Measurements from ENCODE around the gene GPAM. TPM values are rescaled to one million over a fixed set of nuclear protein-coding genes. Genes with fewer than 3 reads are reported as not detected.

Gene GPAM
- total RNA-seq, 1 donor from 2014 or later: 6.5 TPM

- no peak for DNase-seq (ENCODE audit: low read depth in 2 of 2)
Measured at GRCh38 chr10:112182784-112183328, 709 bp downstream of the GPAM start.

GRCh38 chr10:112177247-112177646 lies 6.3 kb downstream of the GPAM start:
- peak in 1 of 2 donors; percentile 4 for DNase-seq (ENCODE audit: low read depth in 2 of 2)

DNA sequence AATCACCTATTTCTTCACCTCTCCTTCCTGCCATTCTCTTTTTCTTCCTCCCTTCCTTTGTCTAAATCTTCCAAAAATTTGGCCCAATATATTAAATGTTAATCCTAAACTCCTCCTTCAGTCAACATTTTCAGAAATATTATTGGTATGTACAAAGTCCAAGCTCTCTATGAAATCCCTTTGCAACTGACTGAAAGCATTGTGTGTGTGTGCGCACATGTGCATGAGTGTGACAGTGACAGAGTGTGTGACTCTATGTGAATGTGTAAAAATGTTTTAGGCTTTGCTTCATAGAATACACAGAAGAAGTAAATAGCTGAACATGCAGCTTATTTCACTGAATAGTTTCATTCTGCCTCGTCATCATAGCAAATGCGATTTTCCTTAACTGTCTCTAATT lies 7.0 kb downstream of the GPAM start:
- no peak for DNase-seq (ENCODE audit: low read depth in 2 of 2)

DNA sequence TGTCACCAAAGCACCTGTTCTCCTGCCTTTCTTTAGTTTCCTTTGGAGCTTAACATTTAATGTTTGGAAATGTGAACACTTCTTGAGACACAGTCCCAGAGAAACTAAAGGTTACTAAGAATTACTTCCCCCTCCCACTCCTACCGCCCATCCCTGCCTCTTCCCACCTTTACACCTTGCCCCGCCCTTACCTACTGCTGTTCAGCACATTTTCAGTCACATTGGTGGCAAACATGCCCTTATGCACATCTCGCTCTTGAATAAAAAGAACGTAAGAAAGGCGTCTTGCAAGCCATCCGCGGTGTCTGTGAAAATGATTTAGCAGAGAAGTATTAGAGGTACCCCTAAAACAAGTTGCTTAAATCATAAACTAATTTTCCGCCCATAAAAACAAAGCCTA lies 8.2 kb downstream of the GPAM start:
- DNase-seq (ENCODE audit: low read depth in 2 of 2): no peak

DNA sequence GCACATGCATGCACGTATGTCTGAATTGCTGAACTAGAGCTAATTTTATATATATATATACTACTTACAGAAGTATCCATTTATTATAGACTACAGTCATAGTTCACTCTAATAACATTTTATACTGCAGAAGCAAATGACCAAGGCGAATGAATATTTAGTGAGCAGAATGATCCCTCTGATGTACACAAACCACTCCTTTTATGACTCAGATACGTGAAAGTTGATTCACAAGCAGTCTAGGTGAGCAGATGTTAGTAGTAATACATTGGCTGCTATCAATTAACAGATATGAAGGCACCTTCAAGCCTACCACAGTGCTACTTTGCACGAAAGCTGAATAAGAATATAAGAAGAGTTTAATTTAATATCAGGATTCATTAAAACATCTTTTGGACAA lies 10.4 kb downstream of the GPAM start:
- no peak for DNase-seq (ENCODE audit: low read depth in 2 of 2)

DNA sequence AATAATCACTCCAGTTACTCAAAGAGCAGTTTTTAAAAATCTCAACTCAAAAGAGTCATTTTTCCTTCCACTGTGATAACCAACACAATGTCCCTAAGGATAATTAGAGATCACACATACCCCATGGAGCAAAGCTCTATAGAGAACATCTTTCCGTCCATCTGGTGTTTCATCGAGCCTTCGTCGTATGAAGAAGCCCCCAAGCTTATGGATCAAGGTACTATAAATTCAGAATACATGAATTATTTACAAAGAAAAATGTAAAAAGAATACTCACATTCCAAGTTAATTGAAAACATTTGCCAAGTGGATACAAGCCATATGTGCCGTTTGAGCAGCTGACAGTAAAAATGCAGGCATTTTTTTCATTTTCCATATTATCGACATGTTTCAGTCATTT lies 14.8 kb downstream of the GPAM start:
- no peak for DNase-seq (ENCODE audit: low read depth in 2 of 2)

- no peak for DNase-seq (ENCODE audit: low read depth in 2 of 2)
Measured at GRCh38 chr10:112166800-112167199, 16.8 kb downstream of the GPAM start.

DNA sequence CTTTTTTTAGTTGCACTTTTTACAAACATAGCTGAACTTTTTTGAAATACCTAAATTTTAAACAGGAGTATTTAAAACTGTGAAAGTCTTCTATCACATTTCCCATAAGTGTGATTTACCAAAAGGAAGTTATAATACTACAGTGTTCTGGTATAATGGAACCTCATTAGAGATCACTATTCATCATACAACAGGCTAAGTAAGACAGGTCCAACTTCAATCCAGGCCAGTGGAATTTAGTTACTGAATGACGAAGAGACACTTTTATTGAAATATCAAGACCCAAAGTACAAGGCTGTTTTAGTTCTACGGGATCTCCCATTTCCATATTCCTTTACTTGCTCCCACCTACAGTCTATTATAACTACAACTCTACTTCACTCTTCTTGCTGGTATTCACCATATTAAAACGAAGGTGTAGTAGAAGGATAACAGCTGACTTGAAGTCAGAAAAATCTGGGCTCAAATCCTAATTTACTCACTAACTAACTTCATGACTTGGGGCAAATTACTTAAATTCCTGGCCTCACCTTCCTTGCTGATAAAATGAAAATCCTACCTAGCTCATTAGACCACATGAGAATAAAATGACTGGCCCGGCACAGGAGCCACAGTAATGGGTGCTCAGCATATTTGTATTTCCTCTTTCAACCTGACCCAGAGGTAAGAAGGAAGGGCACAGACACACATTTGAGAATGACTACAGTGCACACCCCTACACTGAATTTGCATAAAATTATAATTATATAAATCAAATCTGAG lies 21.6 kb downstream of the GPAM start:
- DNase-seq (ENCODE audit: low read depth in 2 of 2): no peak

DNA sequence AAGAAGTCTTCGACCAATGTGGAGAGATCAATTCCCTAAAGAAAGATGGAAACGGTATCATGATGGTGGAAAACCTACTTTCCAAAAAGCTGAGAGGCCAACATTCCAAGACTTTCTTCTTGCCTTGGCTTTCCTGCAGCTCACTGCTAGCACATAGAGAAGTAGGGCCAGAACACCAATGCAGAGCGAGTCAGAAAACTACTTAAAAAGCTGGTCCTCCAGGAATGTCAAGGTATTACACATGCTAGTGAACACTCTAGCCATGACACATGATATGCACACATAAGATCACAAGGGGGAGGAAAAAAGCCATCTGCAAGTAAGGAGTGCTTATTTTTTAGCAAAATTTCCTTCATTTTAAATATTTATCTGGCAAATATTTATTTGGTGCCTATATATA lies 22.7 kb downstream of the GPAM start:
- DNase-seq (ENCODE audit: low read depth in 2 of 2): no peak

GRCh38 chr10:112159469-112159868 lies 24.1 kb downstream of the GPAM start:
- DNase-seq (ENCODE audit: low read depth in 2 of 2): no peak

- no peak for DNase-seq (ENCODE audit: low read depth in 2 of 2)
Measured at GRCh38 chr10:112151524-112152039, 32.0 kb downstream of the GPAM start.

- DNase-seq (ENCODE audit: low read depth in 2 of 2): no peak
Measured at GRCh38 chr10:112148331-112148730, 35.2 kb downstream of the GPAM start.

DNA sequence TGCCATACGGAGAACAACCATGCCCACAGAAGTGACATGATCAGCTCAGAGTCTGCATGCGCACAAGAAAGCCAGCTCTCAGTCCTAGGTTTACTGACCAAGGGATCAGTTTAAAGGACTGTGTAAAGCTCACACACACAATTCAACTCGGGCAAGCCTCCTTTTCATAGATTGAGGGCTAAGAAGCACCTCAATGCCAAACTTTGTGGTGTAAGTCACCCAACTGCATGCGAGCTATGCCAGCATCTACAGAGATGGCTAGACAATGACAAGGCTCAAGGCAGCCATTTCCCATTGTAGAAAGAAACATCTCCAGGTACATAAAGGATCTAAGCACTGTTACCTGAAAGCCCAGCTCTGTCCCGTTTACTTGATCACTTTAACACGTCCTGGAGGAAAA lies 36.8 kb downstream of the GPAM start:
- no peak for DNase-seq (ENCODE audit: low read depth in 2 of 2)

DNA sequence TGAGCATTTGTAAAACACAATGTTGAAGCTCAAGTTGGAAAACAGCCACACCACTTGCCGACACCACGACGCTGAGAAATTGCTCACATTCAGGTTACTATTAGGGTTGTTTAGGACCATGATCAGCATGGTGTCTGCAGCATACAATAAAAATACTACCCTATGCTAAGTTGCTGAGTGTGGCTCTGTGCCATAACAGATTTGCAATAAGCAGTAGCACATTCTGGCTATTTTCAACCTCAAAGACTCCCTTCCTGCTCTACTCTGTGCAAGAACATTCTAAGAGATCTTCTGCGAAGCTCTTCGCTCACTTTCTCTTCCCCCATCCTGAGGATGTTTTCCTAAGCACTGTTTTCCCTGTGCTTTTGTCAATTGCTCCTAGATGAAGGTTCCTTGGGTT lies 38.3 kb downstream of the GPAM start:
- DNase-seq (ENCODE audit: low read depth in 2 of 2): no peak

GRCh38 chr10:112143420-112143819 lies 40.1 kb downstream of the GPAM start:
- no peak for DNase-seq (ENCODE audit: low read depth in 2 of 2)

GRCh38 chr10:112141292-112141691 lies 42.3 kb downstream of the GPAM start:
- no peak for DNase-seq (ENCODE audit: low read depth in 2 of 2)

GRCh38 chr10:112140110-112140970 lies 43.2 kb downstream of the GPAM start:
- DNase-seq (ENCODE audit: low read depth in 2 of 2): peak; percentile 48 to 75

DNA sequence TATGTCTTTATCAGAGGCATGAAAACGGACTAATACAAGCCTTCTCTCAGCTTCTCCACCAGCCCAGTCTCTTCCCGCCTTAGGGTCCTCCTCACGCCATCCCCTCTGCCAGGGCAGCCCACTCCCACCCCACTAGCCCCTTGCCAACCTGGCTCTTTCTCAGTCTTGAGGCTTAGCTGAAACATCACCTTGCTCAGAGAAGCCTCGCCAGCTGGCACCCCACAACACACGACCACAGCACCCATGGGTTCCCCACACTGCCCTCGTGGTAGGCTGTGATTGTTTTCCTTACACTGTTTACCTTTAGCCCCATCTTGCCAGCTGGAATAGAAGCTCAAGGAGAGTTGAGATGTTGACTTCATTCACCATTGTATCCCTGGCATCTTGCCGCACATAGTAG lies 44.4 kb downstream of the GPAM start:
- no peak for DNase-seq (ENCODE audit: low read depth in 2 of 2)

- peak; percentile 11 to 57 for DNase-seq (ENCODE audit: low read depth in 2 of 2)
Measured at GRCh38 chr10:112137154-112137987, 46.2 kb downstream of the GPAM start.

DNA sequence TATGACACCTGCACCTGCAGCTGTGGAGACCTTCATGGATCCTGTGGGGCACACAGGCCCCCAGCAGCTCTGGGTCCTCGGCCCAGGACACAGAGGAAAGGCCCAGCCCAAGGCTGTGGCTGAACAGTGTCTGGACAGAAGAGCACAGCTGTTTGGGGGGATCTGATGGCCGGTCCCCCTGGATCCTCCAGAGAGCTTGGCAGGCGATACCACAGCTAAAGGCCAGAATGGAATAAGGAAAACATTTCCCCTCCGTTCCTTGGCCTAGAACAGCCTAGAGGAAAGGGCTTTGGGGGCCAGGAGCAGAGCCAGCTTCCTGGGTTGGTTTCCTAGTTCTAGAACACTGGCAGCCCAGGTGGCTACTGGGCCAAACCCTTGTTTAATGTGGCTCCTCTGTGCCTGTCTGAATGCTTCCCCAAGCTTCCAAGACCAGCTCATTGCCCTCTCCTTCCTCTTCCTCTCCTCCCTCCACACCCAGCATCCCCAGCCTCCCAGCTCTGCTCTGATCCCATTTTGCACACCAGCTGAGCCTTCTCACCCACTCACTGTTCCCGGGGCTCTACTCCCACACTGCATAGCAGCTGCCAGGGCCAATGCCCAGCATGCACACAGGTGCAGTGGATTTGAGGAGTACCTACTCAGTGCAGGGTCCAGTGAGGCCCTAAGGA lies 46.9 kb downstream of the GPAM start:
- DNase-seq (ENCODE audit: low read depth in 2 of 2): no peak

DNA sequence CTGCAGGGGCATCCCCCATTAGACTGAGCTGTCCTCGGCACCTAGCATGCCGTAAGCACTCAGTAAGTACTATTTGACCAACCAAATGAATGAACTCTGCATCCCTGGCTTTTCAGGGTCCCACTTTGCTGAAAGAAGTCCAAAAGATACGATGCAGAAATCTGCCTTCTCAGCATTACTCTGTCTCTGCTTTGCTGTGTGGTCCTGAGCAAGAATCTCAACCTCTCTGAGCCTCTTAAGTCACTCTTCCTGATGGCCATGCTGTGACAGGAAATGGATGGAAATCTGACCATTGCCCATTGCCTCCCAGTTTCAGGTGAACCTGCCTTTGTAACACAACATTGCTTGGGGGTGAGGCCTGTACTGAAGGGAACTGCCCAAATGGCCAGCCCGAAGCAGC lies 48.0 kb downstream of the GPAM start:
- DNase-seq (ENCODE audit: low read depth in 2 of 2): no peak

All from dermis microvascular lymphatic vessel endothelial cell (primary cell).